UCSD-AML1 (cell line): ENCODE results near the gene CCNG2.
A peak's percentile ranks its signal among the peaks of the same experiment; 100 is the strongest.
"Not testable (repeated sequence)": the region's sequence is repeated elsewhere in the genome, so short reads cannot be mapped to it uniquely, and the experiment has no call there.

Source experiments
- DNase-seq: peaks from one replicate; lab custom pipeline; 2025; ENCODE audit not compliant: unreplicated experiment; lab: John Stamatoyannopoulos, UW

Gene CCNG2

DNA sequence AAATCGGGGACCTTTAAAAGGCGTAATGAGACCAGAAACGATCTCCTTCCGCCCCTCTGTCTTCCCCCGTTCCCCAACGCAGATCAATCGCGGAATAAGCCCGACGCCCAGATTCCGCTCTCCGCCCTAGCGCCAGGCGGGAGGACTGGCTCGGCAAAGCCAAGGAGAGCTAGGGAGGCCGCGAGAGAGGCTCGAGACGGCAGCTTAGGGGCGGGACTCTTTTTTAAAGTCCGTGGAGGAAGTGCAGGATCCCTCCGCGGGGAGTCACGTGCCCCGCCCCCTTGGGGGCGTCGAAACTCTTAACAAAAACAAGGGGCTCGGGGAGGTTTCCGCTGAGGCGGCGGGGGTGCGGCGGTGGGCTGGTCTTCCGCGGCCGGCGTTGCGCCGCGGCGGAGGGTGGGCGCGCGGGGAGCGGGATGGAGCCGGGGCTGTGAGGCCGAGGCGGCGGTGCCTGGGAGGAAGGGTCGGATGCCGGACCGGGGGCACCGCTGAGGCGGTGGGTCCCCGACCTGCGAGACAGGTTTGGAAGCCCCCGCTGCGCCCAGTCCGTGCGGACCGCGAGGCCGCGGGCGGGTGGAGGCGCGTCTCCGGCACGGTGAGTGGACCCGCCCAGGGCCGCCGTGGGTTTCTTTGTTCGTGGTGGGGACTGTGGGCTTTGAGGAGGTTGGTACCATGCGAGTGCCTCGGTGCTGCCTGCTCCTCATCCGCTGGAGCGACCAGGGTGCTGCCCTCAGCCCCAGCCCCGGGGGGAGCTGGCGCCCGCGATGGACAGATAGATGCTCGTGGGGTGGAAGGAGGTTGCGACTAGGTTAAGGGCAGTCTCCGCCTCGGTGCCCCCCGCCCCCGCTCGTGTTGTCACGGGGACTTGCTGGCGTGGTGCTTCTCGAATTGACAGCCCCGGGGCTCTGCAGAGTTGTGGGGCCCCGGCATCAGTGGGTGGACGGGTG is at the start of gene CCNG2:
CCNG2 (plus strand) TSS at position 296 of the 947 bp plus-strand sequence. CDS start 1,326 bp downstream, outside the sequence.
- DNase-seq, result peak; percentile 94

DNA sequence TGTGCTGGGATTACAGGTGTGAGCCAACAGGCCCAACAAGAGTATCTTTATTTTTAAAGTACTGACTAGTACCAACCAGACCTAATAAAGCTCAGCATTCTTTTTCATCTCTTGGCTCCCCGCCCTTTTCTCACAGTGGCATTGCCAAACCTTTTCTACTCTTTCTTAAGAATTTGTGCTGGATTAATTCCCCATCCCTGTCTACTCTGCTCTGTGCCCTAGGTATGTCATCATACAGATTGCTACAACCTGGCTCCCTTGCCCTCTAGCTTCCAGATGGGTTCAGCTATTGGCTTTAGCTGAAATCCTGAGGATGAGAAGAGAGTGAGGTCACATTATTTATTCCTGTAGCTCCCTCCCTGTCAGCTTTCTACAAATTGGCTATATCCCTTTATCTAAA is 46.3 kb upstream of the CCNG2 start:
- no peak for DNase-seq

- DNase-seq, result no peak
These were observed 43.9 kb upstream of the CCNG2 start for GRCh38 chr4:77113069-77113468.

DNA sequence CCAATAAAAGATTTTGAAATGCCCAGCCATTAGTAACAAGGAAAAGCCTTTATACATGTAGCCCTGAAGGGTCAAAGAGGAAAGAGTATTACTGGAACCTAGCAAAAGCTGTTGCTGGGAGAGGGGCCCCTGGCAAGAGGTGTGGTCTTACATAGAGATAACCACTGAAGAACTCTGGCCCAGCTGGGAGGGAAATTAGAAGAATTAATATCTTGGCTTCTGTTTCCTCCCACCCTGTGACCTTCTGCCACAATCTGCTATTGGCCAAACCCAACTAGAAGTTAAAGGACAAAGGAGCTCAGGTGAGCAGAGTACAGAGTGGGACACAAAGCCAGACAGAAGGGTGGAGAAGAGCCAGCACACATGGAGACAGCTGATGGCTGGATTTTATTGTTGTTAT is 39.3 kb upstream of the CCNG2 start:
- DNase-seq, result no peak

DNA sequence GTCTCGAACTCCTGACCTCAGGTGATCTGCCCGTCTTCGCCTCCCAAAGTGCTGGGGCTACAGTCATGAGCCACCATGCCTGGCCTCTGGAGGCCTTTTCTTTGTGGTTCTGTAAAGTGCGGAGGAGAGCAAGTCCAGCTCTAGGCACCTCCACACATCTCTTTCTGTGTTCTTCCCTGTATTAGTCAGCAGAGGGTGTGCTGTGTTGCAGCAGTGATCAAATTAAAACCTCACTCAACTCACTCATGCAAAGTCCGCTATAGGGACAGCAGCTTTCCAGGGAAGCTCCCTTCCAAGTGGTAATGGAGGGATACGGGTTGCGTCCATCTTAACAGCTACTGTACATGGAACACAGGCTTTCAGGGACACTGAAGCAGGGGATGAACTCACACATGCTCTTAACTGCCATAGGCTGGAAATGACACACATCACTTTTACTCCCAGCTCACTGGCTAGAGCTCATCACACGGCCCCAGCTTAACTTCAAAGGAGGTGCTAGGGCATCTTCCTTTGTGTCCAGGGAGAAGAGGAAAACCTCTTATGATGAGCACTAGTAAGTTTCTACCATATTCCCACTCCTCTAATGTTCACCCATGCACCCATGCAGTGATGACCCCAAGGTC is 36.0 kb upstream of the CCNG2 start:
- DNase-seq, result peak; percentile 15

- no peak for DNase-seq
These were observed 35.2 kb upstream of the CCNG2 start for GRCh38 chr4:77121736-77122240.

GRCh38 chr4:77122656-77123055 is 34.4 kb upstream of the CCNG2 start:
- no peak for DNase-seq

DNA sequence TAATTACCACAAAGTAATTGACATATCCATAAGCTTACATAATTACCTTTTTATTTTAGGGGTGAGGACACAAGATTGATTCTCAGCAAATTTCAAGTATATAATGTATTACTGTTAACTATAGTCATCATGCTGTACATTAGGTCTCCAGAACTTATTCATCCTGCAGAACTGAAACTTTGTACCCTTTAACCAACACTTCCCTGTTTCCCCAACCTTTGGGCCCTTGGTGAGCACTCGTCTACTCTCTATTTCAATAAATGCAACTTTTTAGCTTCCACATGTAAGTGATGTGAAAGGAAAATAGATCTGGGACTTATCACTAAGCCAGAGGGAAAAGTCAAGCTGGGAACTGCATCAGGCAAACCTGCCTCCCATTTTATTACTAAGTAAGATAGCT is 33.6 kb upstream of the CCNG2 start:
- no peak for DNase-seq

GRCh38 chr4:77124576-77124975 is 32.4 kb upstream of the CCNG2 start:
- DNase-seq, result no peak

DNA sequence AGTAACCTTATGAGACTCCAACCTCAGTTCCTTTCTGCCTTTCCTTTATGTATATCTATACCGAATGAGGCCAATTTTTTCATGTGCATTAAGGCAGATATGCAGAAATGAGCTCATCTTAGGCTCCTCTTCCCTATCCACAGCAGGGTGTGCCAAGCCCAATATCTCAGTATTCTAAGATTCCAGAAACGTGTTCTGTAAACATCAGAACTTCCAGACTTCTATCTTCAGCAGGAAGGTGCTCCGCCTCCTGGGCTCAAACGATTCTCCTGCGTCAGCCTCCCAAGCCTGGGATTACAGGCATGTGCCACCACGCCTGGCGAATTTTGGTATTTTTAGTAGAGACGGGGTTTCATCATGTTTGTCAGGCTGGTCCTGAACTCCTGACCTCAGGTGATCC is 31.0 kb upstream of the CCNG2 start:
- no peak for DNase-seq

GRCh38 chr4:77126809-77127208 is 30.2 kb upstream of the CCNG2 start:
- peak; percentile 12 for DNase-seq

DNA sequence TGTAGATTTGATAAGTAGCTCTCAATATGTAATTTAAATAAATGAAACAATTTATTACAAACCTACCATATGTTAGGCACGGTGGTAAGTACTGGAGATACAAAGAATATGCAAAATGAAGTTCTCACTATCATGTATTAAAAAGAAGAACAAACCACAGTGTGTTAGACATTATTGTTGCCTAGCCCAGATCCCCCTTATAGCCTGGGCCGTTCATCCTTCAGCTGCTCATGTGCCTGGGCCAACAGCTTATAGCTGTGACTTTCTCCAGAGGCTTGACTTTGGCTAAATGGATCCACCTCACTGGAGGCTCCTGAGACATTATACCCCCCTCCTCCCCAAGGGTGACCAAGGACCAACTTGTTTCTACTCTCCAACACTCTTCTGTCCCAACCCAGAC is 29.8 kb upstream of the CCNG2 start:
- DNase-seq, result peak; percentile 11

GRCh38 chr4:77127837-77128621 is 29.0 kb upstream of the CCNG2 start:
- peak; percentile 28 for DNase-seq

DNA sequence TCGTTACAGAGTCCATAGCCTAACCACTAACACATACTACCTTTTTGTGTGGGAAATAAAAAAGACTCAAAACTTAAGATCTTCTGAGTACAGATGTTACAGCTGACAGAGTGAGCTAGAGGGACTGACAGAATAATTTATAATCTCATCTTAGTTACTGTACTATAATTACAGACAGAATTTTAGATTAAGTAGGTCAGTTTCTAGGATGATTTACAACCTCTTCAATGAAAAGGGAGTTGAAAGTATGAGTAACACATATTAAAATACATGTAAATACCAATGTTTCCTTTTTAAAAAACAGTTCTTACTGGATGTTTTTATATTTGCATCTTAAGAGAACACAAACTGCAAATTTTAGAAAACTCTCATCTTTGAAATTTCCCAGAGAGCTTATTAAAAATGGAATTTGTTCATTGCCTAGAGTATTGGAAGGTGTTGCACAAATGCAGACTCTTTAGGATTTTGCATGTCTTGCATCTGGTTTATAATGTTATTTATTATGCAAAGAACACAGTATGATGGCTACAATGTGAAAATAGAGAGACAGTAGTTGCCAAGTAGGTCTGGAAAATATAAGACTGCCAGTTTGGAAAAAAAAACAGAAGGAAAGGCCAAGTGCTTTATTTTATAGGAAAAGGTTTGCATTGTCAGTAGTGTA is 24.2 kb upstream of the CCNG2 start:
- DNase-seq, result no peak

DNA sequence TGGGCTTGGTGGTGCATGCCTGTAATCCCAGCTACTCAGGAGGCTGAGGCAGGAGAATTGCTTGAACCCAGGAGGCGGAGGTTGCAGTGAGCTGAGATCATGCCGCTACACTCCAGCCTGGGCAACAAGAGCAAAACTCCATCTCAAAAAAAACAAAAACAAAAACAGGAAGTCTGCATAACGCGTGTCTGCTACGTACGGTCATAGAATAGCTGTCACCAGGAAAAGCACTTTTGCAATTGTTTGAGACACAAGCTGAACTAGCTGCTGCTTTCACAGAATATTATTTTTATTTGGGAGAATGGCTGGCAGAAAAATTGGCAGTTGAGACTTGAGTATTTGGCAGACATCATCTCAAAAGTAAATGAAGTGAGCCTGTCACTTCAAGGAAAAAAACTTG is 19.6 kb upstream of the CCNG2 start:
- DNase-seq, result not testable (repeated sequence)

- no peak for DNase-seq
These were observed 14.9 kb upstream of the CCNG2 start for GRCh38 chr4:77141964-77142645.

GRCh38 chr4:77142646-77143028 is 14.4 kb upstream of the CCNG2 start:
- no peak for DNase-seq

DNA sequence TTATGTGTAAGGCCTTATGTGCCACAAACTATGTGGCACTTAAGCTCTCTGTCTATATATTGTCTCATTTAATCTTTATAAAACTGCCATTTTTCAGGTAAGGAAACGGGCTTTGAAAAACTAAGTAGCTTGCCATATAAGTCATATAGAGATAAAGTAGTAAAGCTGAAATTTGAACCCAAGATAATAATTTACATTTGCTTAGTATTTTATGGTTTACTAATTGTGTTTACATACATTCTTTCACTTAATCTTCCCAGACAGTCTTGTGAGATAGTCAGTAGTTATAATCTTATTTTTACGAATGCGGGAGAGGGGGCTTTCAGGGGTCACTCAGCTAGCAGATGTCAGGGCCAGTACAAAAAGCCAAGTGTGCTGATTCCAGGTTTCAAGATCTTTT is 13.9 kb upstream of the CCNG2 start:
- no peak for DNase-seq

GRCh38 chr4:77145842-77146185 is 11.2 kb upstream of the CCNG2 start:
- DNase-seq, result no peak
